Urinary bladder (tissue), 4 donors: ENCODE measurements around the gene CARD19. TPM values are rescaled to one million over a fixed set of nuclear protein-coding genes. Genes with fewer than 3 reads are reported as not detected.

Experiments
- DNase-seq: peaks from one replicate; pipeline ENCODE4 v3.0.0-alpha.2; 2015; ENCODE audit errors: extremely low spot score
- H3K27ac ChIP-seq: one replicate; pipeline ENCODE4 v1.5.1; 2013; ENCODE audit warnings: low read depth, mild to moderate bottlenecking, moderate library complexity
- H3K36me3 ChIP-seq: one replicate; pipeline ENCODE4 v1.6.1; 2013; ENCODE audit warnings: mild to moderate bottlenecking, moderate library complexity; ENCODE audit not compliant: insufficient read depth
- H3K4me1 ChIP-seq: one replicate; pipeline ENCODE4 v1.6.1; 2013; ENCODE audit warnings: mild to moderate bottlenecking, moderate library complexity; ENCODE audit not compliant: insufficient read depth
- H3K4me3 ChIP-seq: one replicate; pipeline ENCODE4 v1.5.1; 2013; ENCODE audit warnings: low read depth, low read length
- WGBS: extraction: QIAGEN DNeasy Blood & Tissue Kit; methylation state at CpG from one replicate; pipeline ENCODE4 v1.1.7; 2013; 5-methylcytosine and 5-hydroxymethylcytosine counted together
- polyA plus RNA-seq: library from polyadenylated mRNA; stranded (reverse); fragments of 200-250 nt; gene quantifications from one replicate; pipeline ENCODE4 v1.2.3, GENCODE V29; 2013
- total RNA-seq: library from RNA; depleted of rRNA; stranded (reverse); fragments of >200 nt; gene quantifications from one replicate; pipeline ENCODE4 v1.2.3, GENCODE V29; 2014
- donor health status: healthy with polysubstance abuse.
- donor health status: healthy.

CARD19 gene
- total and polyA plus RNA-seq, 2 donors: 14.8 to 77.0 TPM

DNA sequence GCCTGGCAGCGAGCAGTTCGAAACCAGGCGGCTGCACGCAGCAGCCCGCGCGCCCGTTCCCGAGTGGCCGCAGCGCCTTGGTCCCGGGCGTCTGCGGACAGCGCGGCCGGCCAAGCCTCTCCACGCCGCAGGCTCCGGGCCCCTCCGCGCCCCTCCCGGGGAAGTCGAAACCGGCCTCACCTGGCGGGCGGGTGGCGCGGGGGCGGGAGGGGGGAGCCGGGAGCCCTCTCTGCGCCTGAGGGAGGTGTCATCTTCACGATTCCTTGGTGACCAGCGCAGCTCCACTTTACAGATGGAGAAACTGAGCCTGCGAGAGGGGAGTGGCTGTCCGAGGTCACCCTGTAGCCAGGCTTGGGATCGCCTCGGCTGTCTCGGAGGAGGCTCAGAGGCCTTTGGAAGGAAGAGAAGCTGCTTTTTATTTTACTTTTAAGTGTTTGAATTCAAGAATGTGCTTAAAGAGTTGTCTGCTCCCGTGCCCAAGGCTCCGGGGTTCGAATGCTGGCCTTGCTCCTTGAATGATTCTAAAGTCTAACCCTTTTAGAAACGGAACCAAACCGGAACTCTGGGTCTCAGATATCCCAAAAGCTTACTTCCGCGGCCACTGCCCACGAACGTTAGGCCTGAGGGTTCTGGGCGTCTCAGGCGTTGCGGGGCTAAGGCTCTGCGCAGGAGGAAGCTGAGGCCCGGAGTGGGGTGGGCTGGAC lies 36.9 kb upstream of the CARD19 start:
- no peaks in the 10 kb centered on the region for H3K36me3 ChIP-seq
- H3K4me3 ChIP-seq: peak overlapping the region; percentile 59
- no peak overlapping the region for H3K27ac ChIP-seq
- H3K4me1 ChIP-seq: no peaks in the 10 kb centered on the region
- DNase-seq: no peak
- 33% methylated on average over 53 of the region's 53 CpGs for WGBS

- Histone ChIP-seq H3K4me3 (no peak overlapping the region), H3K4me1 (no peaks in the 10 kb centered on the region), H3K27ac (no peak overlapping the region), H3K36me3 (no peaks in the 10 kb centered on the region)
- 86% methylated on average over 7 of the region's 7 CpGs for WGBS
- DNase-seq: no peak
These were observed 36.1 kb upstream of the CARD19 start for GRCh38 chr9:93059715-93060578.

GRCh38 chr9:93060746-93061259 lies 35.2 kb upstream of the CARD19 start:
- no peak for DNase-seq
- WGBS: 79% methylated on average over 8 of the region's 8 CpGs
- Histone ChIP-seq H3K36me3 (no peaks in the 10 kb centered on the region), H3K4me1 (no peaks in the 10 kb centered on the region), H3K27ac (no peak overlapping the region), H3K4me3 (no peak overlapping the region)

DNA sequence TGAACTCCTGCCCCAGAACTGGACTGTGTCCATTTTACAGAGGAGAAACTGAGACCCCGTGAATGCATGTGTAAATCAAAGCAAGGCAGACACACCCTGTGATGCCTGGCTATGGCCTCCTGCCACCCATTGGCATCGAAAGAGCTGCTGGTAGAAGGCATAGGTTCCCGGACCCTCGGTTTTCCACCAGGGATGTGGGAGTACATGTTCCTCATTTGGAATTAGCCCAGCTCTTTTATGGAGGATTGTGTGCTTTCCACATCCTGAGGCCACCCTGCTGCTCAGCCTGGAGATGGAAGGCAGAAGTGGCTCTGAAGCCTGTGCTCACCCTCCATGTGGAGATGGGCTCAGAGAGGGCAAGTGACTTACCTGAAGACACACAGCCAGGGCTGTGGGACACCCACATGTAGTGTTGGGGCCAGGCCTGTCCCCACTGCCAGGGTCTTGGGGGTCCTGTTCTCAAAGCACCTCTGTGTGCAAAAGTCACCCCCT lies 34.7 kb upstream of the CARD19 start:
- Histone ChIP-seq H3K27ac (no peak overlapping the region), H3K4me1 (no peaks in the 10 kb centered on the region), H3K4me3 (no peak overlapping the region), H3K36me3 (no peaks in the 10 kb centered on the region)
- 89% methylated on average over 4 of the region's 4 CpGs for WGBS
- no peak for DNase-seq

DNA sequence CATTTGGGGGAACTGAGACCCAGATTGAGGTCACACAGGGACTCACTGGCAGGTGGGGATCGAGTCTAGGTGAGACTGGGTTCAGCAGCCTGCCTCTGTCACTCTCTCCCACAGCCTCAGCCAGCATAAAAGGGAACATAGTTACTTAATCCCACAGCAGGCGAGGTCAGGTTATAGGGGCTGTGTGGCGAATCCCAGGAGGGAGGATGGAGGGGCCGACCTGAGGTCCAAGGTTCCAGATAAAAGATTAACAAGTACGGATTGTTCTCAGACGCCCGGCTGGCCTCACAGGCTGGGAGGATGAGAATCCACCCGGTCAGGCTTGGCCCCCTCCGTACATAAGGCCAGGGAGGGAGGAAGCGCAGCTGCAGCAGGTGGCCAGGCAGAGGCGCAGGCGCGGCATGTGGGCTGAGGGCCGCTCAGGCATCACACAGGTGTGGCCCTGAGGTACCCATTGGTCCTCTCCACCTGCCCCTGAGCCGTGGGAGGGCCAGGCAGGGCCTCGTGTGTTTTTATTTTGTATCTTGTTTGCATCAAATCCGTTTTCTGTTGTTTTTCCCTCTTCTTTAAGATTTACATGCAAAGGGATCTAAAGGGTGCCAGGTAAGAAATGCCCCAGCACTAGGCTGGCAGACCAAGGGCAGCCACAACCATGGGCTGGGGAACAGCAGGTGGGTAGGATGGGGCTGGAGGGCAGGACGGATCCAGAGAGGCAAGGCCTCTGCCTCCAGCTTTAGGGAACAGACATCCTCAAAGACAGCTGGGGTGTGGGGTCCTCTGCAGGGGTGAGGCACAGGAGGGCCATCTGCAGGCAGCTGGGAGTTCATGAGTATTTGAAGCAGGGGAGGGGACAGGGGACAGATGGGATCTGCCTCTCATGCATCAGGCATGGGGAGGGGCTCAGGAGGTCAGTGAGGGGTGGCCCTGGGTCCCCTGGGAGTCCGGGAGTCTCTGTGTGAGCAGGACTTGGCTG lies 33.9 kb upstream of the CARD19 start:
- 81% methylated on average over 19 of the region's 19 CpGs for WGBS
- H3K4me1 ChIP-seq: no peaks in the 10 kb centered on the region
- H3K4me3 ChIP-seq: no peak overlapping the region
- H3K36me3 ChIP-seq: no peaks in the 10 kb centered on the region
- DNase-seq: no peak
- H3K27ac ChIP-seq: no peak overlapping the region

DNA sequence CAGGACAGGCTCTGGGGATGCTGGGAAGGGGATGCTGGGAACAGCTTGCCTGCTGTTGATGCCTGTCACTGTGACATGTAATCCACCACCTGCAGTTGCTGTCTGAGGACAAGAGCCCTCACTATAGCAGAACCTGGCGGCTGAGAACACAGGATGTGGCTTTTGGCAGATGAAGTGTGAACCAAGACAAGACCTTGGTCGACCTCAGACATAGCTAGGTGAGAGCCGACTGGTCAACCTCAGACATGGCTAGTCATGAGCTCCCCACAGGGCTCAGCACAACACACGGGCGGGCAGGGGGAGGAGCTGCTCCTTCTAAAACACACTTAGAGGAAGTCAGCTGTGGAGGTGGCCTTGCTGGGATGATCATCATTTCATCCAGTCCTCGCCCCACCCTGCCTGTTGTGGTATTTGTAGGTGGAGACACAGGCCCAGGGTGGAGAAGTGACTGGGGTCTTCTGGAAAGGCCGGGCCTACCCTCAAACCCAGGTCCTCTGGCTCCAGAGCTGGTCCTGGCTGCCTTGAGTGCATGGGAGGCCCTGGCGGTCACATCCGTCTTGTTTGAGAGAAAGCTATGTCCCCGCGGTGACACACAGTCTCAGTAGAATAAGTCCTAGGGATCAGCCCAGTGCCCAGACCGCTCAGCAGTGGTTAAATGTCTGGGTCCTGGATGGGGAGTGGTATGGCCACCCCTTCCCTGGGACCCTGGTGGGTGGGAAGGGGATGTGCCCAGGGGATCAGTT lies 31.5 kb upstream of the CARD19 start:
- no peaks in the 10 kb centered on the region for H3K36me3 ChIP-seq
- no peak overlapping the region for H3K27ac ChIP-seq
- DNase-seq: no peak
- no peak overlapping the region for H3K4me3 ChIP-seq
- WGBS: 82% methylated on average over 12 of the region's 12 CpGs
- no peaks in the 10 kb centered on the region for H3K4me1 ChIP-seq

DNA sequence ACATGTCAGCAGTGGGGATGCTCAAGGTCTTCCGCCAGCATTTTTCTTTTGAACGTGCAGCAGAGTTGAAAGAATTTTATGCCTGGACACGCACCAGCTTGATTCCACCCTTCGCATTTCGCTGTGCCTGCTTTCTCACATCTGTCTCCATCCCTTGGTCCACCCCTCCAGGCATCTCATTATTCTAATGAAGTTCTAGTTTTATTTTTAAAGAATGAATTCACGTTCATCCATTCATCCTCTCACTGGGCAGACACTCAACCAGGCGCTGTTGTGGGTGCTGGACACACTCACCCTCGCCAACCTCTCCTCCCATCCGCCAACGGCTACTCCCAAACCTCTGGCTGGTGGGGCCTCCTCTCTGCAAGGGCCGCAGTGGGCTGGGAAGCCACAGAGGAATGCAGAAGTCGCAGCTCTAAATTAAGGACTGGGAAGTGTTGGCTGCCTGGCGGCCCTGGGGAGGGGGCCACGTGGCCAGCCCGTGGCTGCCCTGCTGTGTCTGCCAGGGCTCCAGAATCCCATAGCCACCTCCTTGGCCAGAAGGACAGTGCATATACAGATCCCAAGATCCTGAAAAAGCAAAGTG lies 30.8 kb upstream of the CARD19 start:
- H3K4me3 ChIP-seq: no peak overlapping the region
- WGBS: 77% methylated on average over 15 of the region's 15 CpGs
- H3K27ac ChIP-seq: no peak overlapping the region
- DNase-seq: no peak
- H3K4me1 ChIP-seq: no peaks in the 10 kb centered on the region
- H3K36me3 ChIP-seq: no peaks in the 10 kb centered on the region

- 93% methylated on average over 3 of the region's 3 CpGs for WGBS
- no peaks in the 10 kb centered on the region for H3K36me3 ChIP-seq
- no peak overlapping the region for H3K4me3 ChIP-seq
- no peaks in the 10 kb centered on the region for H3K4me1 ChIP-seq
- H3K27ac ChIP-seq: no peak overlapping the region
- DNase-seq: no peak
These were observed 28.9 kb upstream of the CARD19 start for GRCh38 chr9:93066978-93067603.

- H3K27ac ChIP-seq: no peak overlapping the region
- H3K4me3 ChIP-seq: no peak overlapping the region
- WGBS: 92% methylated on average over 4 of the region's 4 CpGs
- no peaks in the 10 kb centered on the region for H3K36me3 ChIP-seq
- H3K4me1 ChIP-seq: no peaks in the 10 kb centered on the region
- no peak for DNase-seq
These were observed 27.1 kb upstream of the CARD19 start for GRCh38 chr9:93068956-93069355.

- WGBS: 71% methylated on average over 7 of the region's 7 CpGs
- no peak overlapping the region for H3K27ac ChIP-seq
- no peak for DNase-seq
- no peak overlapping the region for H3K4me3 ChIP-seq
- no peaks in the 10 kb centered on the region for H3K36me3 ChIP-seq
- no peaks in the 10 kb centered on the region for H3K4me1 ChIP-seq
These were observed 24.6 kb upstream of the CARD19 start for GRCh38 chr9:93071464-93071863.

- no peak for DNase-seq
- H3K27ac ChIP-seq: no peak overlapping the region
These were observed 23.6 kb upstream of the CARD19 start for GRCh38 chr9:93072383-93072795.

More at GRCh38 chr9:93072383-93072795, 23.6 kb upstream of the CARD19 start:
- Histone ChIP-seq H3K36me3 (no peaks in the 10 kb centered on the region), H3K4me3 (no peak overlapping the region), H3K4me1 (no peaks in the 10 kb centered on the region)
- WGBS: 17% methylated on average over 5 of the region's 5 CpGs
